Tibial nerve (tissue), 4 donors: ENCODE results near the gene TCF12. TPM values are rescaled to one million over a fixed set of nuclear protein-coding genes. Genes with fewer than 3 reads are reported as not detected.
"Not testable (repeated sequence)": the region's sequence is repeated elsewhere in the genome, so short reads cannot be mapped to it uniquely, and the experiment has no call there.

Source experiments
- DNase-seq, 2 donors: peaks; one replicate each; pipeline ENCODE4 v3.0.0-alpha.2; 2019; ENCODE audit warnings: low spot score in 2 of 2
- H3K27ac ChIP-seq, 4 donors: fragments of 200-600 bp; sonication (generic) in 3 of 4; one replicate each; pipeline ENCODE4 v1.5.1; 2017 to 2019; ENCODE audit warnings: mild to moderate bottlenecking in 1 of 4
- H3K27me3 ChIP-seq, 2 donors: fragments of 200-600 bp; sonication (generic) in 1 of 2; one replicate each; pipeline versions ENCODE4 v1.5.1 to v1.6.0; 2017 to 2019
- H3K36me3 ChIP-seq, 3 donors: fragments of 200-600 bp; sonication (generic); one replicate each; pipeline ENCODE4 v1.5.1; 2018 to 2019
- H3K4me1 ChIP-seq, 4 donors: fragments of 200-600 bp; sonication (generic) in 3 of 4; one replicate each; pipeline ENCODE4 v1.5.1; 2017 to 2019
- H3K4me3 ChIP-seq, 4 donors: fragments of 200-600 bp; sonication (generic) in 3 of 4; one replicate each; pipeline ENCODE4 v1.5.1; 2017 to 2019; ENCODE audit warnings: mild to moderate bottlenecking in 1 of 4, moderate library complexity in 1 of 4
- H3K9me3 ChIP-seq, 4 donors: fragments of 200-600 bp; sonication (generic) in 3 of 4; one replicate each; pipeline ENCODE4 v1.5.1; 2017 to 2019
- CTCF ChIP-seq, 5 experiments: fragments of 200-600 bp in 3 of 5; fragments of 450-650 bp in 2 of 5; sonication (generic) in 3 of 5; IDR thresholded peaks; one replicate each; pipeline ENCODE4 v1.5.1; 2016 to 2019; ENCODE audit warnings: antibody characterized with exemption in 5 of 5, mild to moderate bottlenecking in 3 of 5, moderate library complexity in 2 of 5
- EP300 ChIP-seq, 2 donors: sonication (generic); formaldehyde crosslinking; IDR thresholded peaks; one replicate each; pipeline ENCODE4 v1.6.1; 2017; ENCODE audit warnings: antibody characterized with exemption in 2 of 2, mild to moderate bottlenecking in 1 of 2
- POLR2A ChIP-seq, 2 donors: fragments of 450-650 bp; IDR thresholded peaks; one replicate each; pipeline ENCODE4 v1.6.1; 2017; ENCODE audit warnings: antibody characterized with exemption in 2 of 2, mild to moderate bottlenecking in 2 of 2, moderate library complexity in 2 of 2
- WGBS, 2 donors: methylation state at CpG; one replicate each; pipeline ENCODE4 v1.1.5; 2018; 5-methylcytosine and 5-hydroxymethylcytosine counted together
- total RNA-seq, 4 donors: library from RNA; depleted of rRNA; stranded (reverse); fragments of >200 nt; gene quantifications; one replicate each; pipeline ENCODE4 v1.1.0, GENCODE V29; 2016

Gene TCF12
- total RNA-seq, 4 donors from 2014 or later, result 117 to 181 (median 174) TPM

GRCh38 chr15:56927816-56928215 is 9.4 kb downstream of the TCF12 start:
- H3K4me1 ChIP-seq, result peaks cover 0 to 91% (median 28%) of the 10 kb centered on the region in 4 donors
- 74 to 86% methylated on average over 1 of the region's 1 CpG for WGBS, 2 donors
- no peak for DNase-seq
- H3K27me3 ChIP-seq, result no peaks in the 10 kb centered on the region
- H3K36me3 ChIP-seq, result no peaks in the 10 kb centered on the region
- H3K4me3 ChIP-seq, result no peak overlapping the region
- no peak overlapping the region for H3K27ac ChIP-seq
- no peaks in the 10 kb centered on the region for H3K9me3 ChIP-seq
- TF ChIP-seq CTCF (IDR thresholded peaks at IDR 0.05), result no peak
- TF ChIP-seq POLR2A (IDR thresholded peaks at IDR 0.05), result no peak
- no peak for TF ChIP-seq EP300 (IDR thresholded peaks at IDR 0.05)

- no peaks in the 10 kb centered on the region for H3K9me3 ChIP-seq
- no peak overlapping the region for H3K4me3 ChIP-seq
- H3K27ac ChIP-seq, result peak overlapping the region in 2 of 4 donors; percentile 68 to 71
- TF ChIP-seq CTCF (IDR thresholded peaks at IDR 0.05) (no peak), POLR2A (IDR thresholded peaks at IDR 0.05) (no peak), EP300 (IDR thresholded peaks at IDR 0.05) (no peak)
- no peaks in the 10 kb centered on the region for H3K27me3 ChIP-seq
- peaks cover 0 to 2% (median 0%) of the 10 kb centered on the region in 3 donors for H3K36me3 ChIP-seq
- no peak for DNase-seq
- peaks cover 0 to 84% (median 28%) of the 10 kb centered on the region in 4 donors for H3K4me1 ChIP-seq
Measured at GRCh38 chr15:56929399-56929798, 11.0 kb downstream of the TCF12 start.

GRCh38 chr15:56929933-56930332 is 11.5 kb downstream of the TCF12 start:
- TF ChIP-seq EP300 (IDR thresholded peaks at IDR 0.05), result no peak
- TF ChIP-seq POLR2A (IDR thresholded peaks at IDR 0.05), result no peak
- TF ChIP-seq CTCF (IDR thresholded peaks at IDR 0.05), result no peak
- H3K9me3 ChIP-seq, result no peaks in the 10 kb centered on the region
- H3K4me3 ChIP-seq, result no peak overlapping the region
- 87 to 93% methylated on average over 3 of the region's 3 CpGs for WGBS, 2 donors
- H3K4me1 ChIP-seq, result peaks cover 0 to 84% (median 28%) of the 10 kb centered on the region in 4 donors
- DNase-seq, result no peak
- H3K27me3 ChIP-seq, result no peaks in the 10 kb centered on the region
- H3K27ac ChIP-seq, result peak overlapping the region in 2 of 4 donors; percentile 68 to 71
- peaks cover 0 to 6% (median 0%) of the 10 kb centered on the region in 3 donors for H3K36me3 ChIP-seq

GRCh38 chr15:56930669-56931313 is 12.3 kb downstream of the TCF12 start:
- TF ChIP-seq EP300 (IDR thresholded peaks at IDR 0.05) (peak in 1 of 2 donors; percentile 10), POLR2A (IDR thresholded peaks at IDR 0.05) (no peak)
- no peaks in the 10 kb centered on the region for H3K9me3 ChIP-seq
- H3K27ac ChIP-seq, result peak overlapping the region in 3 of 4 donors; percentile 24 to 71 (median 68)
- H3K36me3 ChIP-seq, result peaks cover 0 to 14% (median 0%) of the 10 kb centered on the region in 3 donors
- 57 to 60% methylated on average over 2 of the region's 2 CpGs for WGBS, 2 donors
- no peaks in the 10 kb centered on the region for H3K27me3 ChIP-seq
- H3K4me3 ChIP-seq, result no peak overlapping the region
- peaks cover 0 to 78% (median 28%) of the 10 kb centered on the region in 4 donors for H3K4me1 ChIP-seq
- DNase-seq, result no peak

GRCh38 chr15:56931639-56932508 is 13.4 kb downstream of the TCF12 start:
- 20 to 29% methylated on average over 1 of the region's 1 CpG for WGBS, 2 donors
- H3K4me1 ChIP-seq, result peaks cover 0 to 68% (median 28%) of the 10 kb centered on the region in 4 donors
- peaks cover 0 to 4% (median 0%) of the 10 kb centered on the region in 4 donors for H3K9me3 ChIP-seq
- DNase-seq, result no peak
- peak overlapping the region in 2 of 4 donors; percentile 23 to 71 for H3K27ac ChIP-seq
- H3K36me3 ChIP-seq, result peaks cover 0 to 18% (median 0%) of the 10 kb centered on the region in 3 donors
- TF ChIP-seq POLR2A (IDR thresholded peaks at IDR 0.05), result no peak
- TF ChIP-seq EP300 (IDR thresholded peaks at IDR 0.05), result no peak
- no peak for TF ChIP-seq CTCF (IDR thresholded peaks at IDR 0.05)
- no peak overlapping the region for H3K4me3 ChIP-seq
- no peaks in the 10 kb centered on the region for H3K27me3 ChIP-seq

- 87 to 92% methylated on average over 4 of the region's 4 CpGs for WGBS, 2 donors
- H3K4me1 ChIP-seq, result peaks cover 0 to 61% (median 28%) of the 10 kb centered on the region in 4 donors
- DNase-seq, result not testable (repeated sequence)
Measured at GRCh38 chr15:56932509-56932868, 14.0 kb downstream of the TCF12 start.

More at GRCh38 chr15:56932509-56932868, 14.0 kb downstream of the TCF12 start:
- H3K27me3 ChIP-seq, H3K9me3 ChIP-seq, H3K4me3 ChIP-seq, H3K27ac ChIP-seq: not testable (repeated sequence)
- peaks cover 0 to 18% (median 0%) of the 10 kb centered on the region in 3 donors for H3K36me3 ChIP-seq
